Gastroesophageal sphincter (tissue), 4 donors: Measurements from ENCODE around the gene GPATCH1. TPM values are rescaled to one million over a fixed set of nuclear protein-coding genes. Genes with fewer than 3 reads are reported as not detected.

Experiments used
- ATAC-seq: fragments of 150-250 bp; one replicate; pipeline ENCODE4 v1.9.1; 2016; ENCODE audit warnings: mild to moderate bottlenecking, moderate library complexity
- H3K27ac ChIP-seq, 4 donors: fragments of 200-600 bp; sonication (generic) in 3 of 4; 1 replicate in 3 of 4; 2 replicates in 1 of 4; pipeline ENCODE4 v1.5.1; 2016 to 2019
- H3K27me3 ChIP-seq: fragments of 200-600 bp; sonication (generic); one replicate; pipeline ENCODE4 v1.5.1; 2019
- H3K36me3 ChIP-seq, 2 donors: fragments of 200-600 bp; sonication (generic); one replicate each; pipeline ENCODE4 v1.5.1; 2019; ENCODE audit warnings: control low read depth in 1 of 2
- H3K4me1 ChIP-seq, 3 donors: fragments of 200-600 bp; sonication (generic); 1 replicate in 2 of 3; 2 replicates in 1 of 3; pipeline ENCODE4 v1.5.1; 2016 to 2019; ENCODE audit warnings: control low read depth in 2 of 3
- H3K4me3 ChIP-seq, 2 donors: fragments of 200-600 bp; sonication (generic); one replicate each; pipeline ENCODE4 v1.5.1; 2019; ENCODE audit warnings: mild to moderate bottlenecking in 1 of 2, moderate library complexity in 1 of 2
- H3K9me3 ChIP-seq, 3 donors: fragments of 200-600 bp; sonication (generic); one replicate each; pipeline ENCODE4 v1.5.1; 2017 to 2019; ENCODE audit warnings: control low read depth in 2 of 3
- EP300 ChIP-seq: sonication (generic); formaldehyde crosslinking; IDR thresholded peaks from one replicate; pipeline ENCODE4 v1.6.1; 2017; ENCODE audit warnings: antibody characterized with exemption, mild to moderate bottlenecking
- POLR2A ChIP-seq, 2 donors: fragments of 450-650 bp; IDR thresholded peaks; one replicate each; pipeline ENCODE4 v1.6.1; 2017; ENCODE audit warnings: antibody characterized with exemption in 2 of 2, mild to moderate bottlenecking in 2 of 2, moderate library complexity in 1 of 2
- POLR2AphosphoS5 ChIP-seq: sonication (generic); formaldehyde crosslinking; IDR thresholded peaks from one replicate; pipeline ENCODE4 v1.6.1; 2017; ENCODE audit warnings: antibody characterized with exemption
- WGBS, 2 donors: methylation state at CpG; one replicate each; pipeline ENCODE4 v1.1.5; 2018; ENCODE audit warnings: low coverage in 1 of 2; 5-methylcytosine and 5-hydroxymethylcytosine counted together
- total RNA-seq, 4 donors: library from RNA; depleted of rRNA; stranded (reverse); fragments of >200 nt; gene quantifications; one replicate each; pipeline ENCODE4 v1.1.0, GENCODE V29; 2016
- TF ChIP-seq, protein P1 (sequence below), 4 experiments: fragments of 200-600 bp in 2 of 4; fragments of 450-650 bp in 2 of 4; sonication (generic) in 1 of 4; IDR thresholded peaks; one replicate each; pipeline ENCODE4 v1.5.1; 2017 to 2019; ENCODE audit warnings: antibody characterized with exemption in 4 of 4, mild to moderate bottlenecking in 2 of 4, moderate library complexity in 2 of 4

The GPATCH1 gene
- total RNA-seq, 4 donors from 2014 or later: 6.2 to 10.4 (median 6.8) TPM

GRCh38 chr19:33048806-33049676, 31.9 kb upstream of the GPATCH1 start:
- ATAC-seq: no peak
- no peak overlapping the region for H3K4me3 ChIP-seq
- WGBS, 2 donors: 69 to 77% methylated on average over 6 to 12 of the region's 15 CpGs
- no peaks in the 10 kb centered on the region for H3K9me3 ChIP-seq
- H3K27me3 ChIP-seq: peaks cover 7% of the 10 kb centered on the region
- no peak for TF ChIP-seq EP300
- TF ChIP-seq POLR2A (IDR thresholded peaks at IDR 0.05): no peak
- TF ChIP-seq, protein P1, sequence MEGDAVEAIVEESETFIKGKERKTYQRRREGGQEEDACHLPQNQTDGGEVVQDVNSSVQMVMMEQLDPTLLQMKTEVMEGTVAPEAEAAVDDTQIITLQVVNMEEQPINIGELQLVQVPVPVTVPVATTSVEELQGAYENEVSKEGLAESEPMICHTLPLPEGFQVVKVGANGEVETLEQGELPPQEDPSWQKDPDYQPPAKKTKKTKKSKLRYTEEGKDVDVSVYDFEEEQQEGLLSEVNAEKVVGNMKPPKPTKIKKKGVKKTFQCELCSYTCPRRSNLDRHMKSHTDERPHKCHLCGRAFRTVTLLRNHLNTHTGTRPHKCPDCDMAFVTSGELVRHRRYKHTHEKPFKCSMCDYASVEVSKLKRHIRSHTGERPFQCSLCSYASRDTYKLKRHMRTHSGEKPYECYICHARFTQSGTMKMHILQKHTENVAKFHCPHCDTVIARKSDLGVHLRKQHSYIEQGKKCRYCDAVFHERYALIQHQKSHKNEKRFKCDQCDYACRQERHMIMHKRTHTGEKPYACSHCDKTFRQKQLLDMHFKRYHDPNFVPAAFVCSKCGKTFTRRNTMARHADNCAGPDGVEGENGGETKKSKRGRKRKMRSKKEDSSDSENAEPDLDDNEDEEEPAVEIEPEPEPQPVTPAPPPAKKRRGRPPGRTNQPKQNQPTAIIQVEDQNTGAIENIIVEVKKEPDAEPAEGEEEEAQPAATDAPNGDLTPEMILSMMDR (IDR thresholded peaks at IDR 0.05): no peak
- TF ChIP-seq POLR2AphosphoS5: no peak
- H3K36me3 ChIP-seq: no peaks in the 10 kb centered on the region
- no peak overlapping the region for H3K27ac ChIP-seq
- H3K4me1 ChIP-seq: no peaks in the 10 kb centered on the region

DNA sequence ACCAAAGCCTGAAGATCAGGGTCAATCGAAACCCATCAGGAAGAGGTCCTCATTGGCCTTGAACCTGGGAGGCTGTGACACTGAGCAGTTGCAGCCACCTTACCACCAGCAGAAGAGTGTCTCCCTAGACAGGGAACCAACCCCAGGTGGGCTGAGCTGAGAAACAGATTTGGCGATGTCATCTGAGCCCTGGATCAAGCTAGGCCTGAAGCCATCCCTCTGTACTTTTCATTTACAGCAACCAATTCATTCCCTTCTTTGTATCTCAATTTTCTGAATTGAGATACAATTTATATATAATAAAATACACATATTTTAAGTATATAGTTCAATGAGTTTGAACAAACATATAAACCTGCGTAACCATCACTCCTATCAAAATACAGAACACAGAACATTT, 30.9 kb upstream of the GPATCH1 start:
- no peak overlapping the region for H3K27ac ChIP-seq
- TF ChIP-seq, protein P1 (IDR thresholded peaks at IDR 0.05): no peak
- no peak for TF ChIP-seq EP300
- TF ChIP-seq POLR2A (IDR thresholded peaks at IDR 0.05): no peak
- no peak for TF ChIP-seq POLR2AphosphoS5
- no peak for ATAC-seq
- H3K4me3 ChIP-seq: no peak overlapping the region
- H3K27me3 ChIP-seq: peaks cover 7% of the 10 kb centered on the region
- H3K4me1 ChIP-seq: no peaks in the 10 kb centered on the region
- no peaks in the 10 kb centered on the region for H3K9me3 ChIP-seq
- WGBS, 2 donors: 90 to 100% methylated on average over 2 of the region's 3 CpGs
- H3K36me3 ChIP-seq: no peaks in the 10 kb centered on the region

DNA sequence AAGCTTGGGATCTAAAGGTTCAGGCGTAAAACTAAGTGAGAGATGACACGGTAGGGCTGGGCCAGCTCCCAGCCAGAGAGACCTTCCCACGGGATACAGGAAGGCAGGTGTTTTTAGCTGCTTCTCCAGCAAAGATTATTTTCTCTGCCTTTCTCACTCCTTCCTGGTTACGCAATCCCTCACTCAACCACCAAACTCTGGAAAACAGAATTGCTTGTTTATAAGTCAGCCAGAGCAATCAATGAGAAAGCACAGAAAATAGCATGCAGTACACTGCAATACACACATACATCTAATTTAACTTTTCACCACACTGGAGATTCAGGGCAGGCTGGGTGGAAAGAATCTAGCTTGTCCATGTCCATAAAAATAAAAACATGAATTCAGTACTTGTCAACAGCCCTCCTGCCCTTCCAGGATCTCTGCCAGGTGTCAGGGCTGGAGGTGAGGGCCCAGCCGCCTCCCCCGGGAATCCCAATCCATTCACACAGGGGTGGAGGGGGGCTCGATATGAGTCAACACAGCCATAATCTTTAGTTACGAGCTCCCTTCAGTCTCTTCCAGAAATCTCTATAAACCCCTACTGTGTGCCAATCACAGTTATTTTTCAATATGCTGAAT, 28.5 kb upstream of the GPATCH1 start:
- no peak for TF ChIP-seq EP300
- TF ChIP-seq, protein P1 (IDR thresholded peaks at IDR 0.05): no peak
- TF ChIP-seq POLR2AphosphoS5: no peak
- TF ChIP-seq POLR2A (IDR thresholded peaks at IDR 0.05): no peak
- H3K36me3 ChIP-seq: no peaks in the 10 kb centered on the region
- no peak overlapping the region for H3K4me3 ChIP-seq
- no peaks in the 10 kb centered on the region for H3K4me1 ChIP-seq
- ATAC-seq: peak; percentile 39
- peaks cover 4% of the 10 kb centered on the region for H3K27me3 ChIP-seq
- no peaks in the 10 kb centered on the region for H3K9me3 ChIP-seq
- no peak overlapping the region for H3K27ac ChIP-seq
- WGBS, 2 donors: 70 to 85% methylated on average over 4 to 8 of the region's 8 CpGs

DNA sequence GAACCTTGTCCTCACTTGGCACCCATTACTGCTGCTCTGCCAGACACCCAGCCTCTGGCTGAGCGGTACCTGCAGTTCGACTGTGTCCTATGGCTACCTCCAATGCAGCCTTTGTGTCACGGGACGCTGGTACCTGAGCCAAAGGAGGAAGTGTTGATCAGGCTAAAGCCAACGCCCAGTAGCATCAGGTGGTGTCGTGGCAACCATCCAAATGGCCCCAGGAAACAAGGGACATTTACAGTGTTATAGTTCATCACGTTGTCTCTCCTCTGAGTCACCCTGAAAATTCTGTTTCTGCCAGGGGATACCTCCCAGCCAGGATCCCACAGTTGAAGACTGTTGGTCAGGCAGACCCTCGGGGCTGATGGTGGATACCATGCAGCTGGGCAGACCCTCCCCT, 26.4 kb upstream of the GPATCH1 start:
- Histone ChIP-seq H3K4me1 (no peaks in the 10 kb centered on the region), H3K9me3 (no peaks in the 10 kb centered on the region), H3K4me3 (no peak overlapping the region), H3K27me3 (no peaks in the 10 kb centered on the region), H3K36me3 (no peaks in the 10 kb centered on the region), H3K27ac (no peak overlapping the region)
- WGBS, 2 donors: 70 to 100% methylated on average over 2 of the region's 8 CpGs
- ATAC-seq: no peak
- no peak for TF ChIP-seq POLR2AphosphoS5
- no peak for TF ChIP-seq POLR2A (IDR thresholded peaks at IDR 0.05)
- no peak for TF ChIP-seq EP300
- TF ChIP-seq, protein P1 (IDR thresholded peaks at IDR 0.05): no peak
